ENCODE results near the gene OTOG.

The OTOG gene

DNA sequence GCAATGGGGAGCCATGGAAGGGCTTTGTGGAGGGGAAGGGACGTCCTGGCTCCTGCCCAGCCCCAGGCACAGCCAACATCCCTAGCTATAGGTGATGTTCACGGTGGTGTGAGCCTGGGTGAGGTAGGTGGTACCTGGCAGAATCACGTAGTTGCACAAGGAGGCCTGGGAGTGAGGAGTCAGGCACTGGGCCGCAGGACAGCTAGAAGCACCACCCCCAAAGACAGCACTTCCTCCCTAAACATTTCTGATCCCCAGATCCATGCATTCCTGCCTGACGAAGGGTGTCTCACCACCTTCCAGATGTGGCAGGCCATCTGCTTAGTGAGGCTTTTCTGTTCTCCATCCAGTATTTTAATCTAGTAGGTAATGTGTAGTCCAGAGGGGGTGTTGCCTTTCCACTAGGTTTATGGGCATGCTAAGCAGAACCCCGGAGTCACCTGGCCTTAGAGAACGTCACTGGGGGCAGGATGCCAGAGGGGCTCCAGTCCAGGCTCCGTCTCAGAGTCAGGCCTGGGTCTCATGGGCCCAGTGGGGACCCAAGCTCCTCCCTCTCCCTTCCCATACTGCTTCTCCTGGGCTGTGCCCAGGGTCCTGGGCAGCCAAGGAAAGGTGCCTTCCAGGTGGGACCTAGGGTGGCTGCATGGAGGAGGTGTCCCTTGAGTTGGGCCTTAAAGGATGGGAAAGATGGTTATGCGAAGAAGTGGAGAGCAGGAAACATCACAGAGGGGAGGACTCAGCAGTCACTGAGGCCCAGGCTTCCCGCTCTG lies 56.2 kb downstream of the OTOG start:
- no peak for FAIRE-seq
- TF ChIP-seq CTCF (IDR thresholded peaks at IDR 0.05; ENCODE audit: insufficient read depth, missing control alignments), result no peak
- no peak for DNase-seq (ENCODE audit: insufficient read length, low spot score)

DNA sequence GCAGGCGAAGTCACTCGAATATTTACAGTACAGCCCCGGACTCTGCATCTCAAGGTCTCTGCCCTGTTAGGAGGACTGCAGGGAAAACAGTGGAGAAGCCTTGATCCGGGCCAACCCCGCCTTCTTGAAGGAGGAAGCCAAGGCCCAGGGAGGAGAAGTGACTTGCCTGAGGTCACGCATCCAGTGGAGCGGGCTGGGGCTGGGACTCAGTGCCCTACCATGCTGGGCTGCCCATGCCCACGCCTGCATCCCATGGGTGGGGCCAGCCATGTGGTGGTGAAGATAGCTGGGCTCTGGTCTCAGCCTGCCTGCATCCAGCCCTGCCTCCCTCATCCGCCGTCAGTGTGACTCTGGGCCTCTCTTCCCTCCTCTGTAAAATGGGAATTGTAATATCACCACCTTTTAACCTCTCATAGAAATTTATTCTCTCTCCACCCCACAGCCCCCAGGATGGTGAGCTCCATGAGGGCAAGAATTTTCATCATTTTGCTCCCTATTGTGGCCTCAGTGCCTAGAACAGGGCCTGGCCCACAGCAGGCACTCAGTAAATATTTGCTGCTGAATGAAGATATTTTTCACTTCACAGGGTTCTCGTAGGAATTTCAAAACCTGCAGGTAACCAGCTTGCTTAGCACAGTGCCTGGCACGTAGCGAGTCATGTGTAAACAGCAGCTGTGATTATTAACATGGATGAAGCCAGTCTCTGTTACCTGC lies 57.3 kb downstream of the OTOG start:
- TF ChIP-seq CTCF (IDR thresholded peaks at IDR 0.05; ENCODE audit: insufficient read depth, missing control alignments), result no peak
- DNase-seq (ENCODE audit: insufficient read length, low spot score) (no peak), FAIRE-seq (no peak)

DNA sequence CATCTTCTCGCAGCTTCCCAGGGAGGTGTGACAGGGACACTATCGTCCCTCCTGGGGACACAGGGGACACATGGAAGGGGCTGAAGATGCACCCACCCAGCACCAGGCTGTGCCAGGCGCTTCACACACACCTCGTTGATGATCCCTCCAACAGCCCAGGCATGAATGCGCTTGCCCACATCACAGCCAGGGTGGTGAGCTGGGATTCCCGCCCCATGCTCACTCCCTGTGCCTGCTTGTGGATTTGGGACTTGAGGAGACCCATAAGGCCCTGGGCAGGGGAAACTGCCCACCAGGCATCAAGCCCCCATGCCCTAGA lies 57.8 kb downstream of the OTOG start:
- no peak for TF ChIP-seq CTCF (IDR thresholded peaks at IDR 0.05; ENCODE audit: insufficient read depth, missing control alignments)
- no peak for FAIRE-seq

DNA sequence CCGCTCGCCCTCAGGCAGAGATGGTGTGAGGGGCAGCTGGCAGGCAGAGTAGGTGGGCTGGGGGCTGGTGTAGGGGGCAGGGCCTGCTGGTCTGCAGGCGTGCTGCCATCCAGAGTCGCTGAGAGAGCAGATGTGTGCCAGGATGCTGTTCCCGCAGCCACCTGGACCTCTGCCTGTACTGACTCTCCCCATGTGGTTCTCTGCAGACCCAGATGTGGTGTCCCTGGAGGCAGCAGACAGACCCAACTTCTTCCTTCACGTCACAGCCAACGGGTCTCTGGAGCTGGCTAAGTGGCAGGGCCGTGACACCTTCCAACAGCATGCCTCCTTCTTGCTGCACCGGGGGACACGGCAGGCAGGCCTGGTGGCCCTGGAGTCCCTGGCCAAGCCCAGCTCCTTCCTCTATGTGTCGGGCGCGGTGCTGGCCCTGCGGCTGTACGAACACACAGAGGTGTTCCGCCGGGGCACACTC lies 58.6 kb downstream of the OTOG start:
- DNase-seq (ENCODE audit: insufficient read length, low spot score) (no peak), FAIRE-seq (no peak)
- TF ChIP-seq CTCF (IDR thresholded peaks at IDR 0.05; ENCODE audit: insufficient read depth, missing control alignments), result no peak

More for the DNA sequence above, 57.8 kb downstream of the OTOG start:
- no peak for DNase-seq (ENCODE audit: insufficient read length, low spot score)

DNA sequence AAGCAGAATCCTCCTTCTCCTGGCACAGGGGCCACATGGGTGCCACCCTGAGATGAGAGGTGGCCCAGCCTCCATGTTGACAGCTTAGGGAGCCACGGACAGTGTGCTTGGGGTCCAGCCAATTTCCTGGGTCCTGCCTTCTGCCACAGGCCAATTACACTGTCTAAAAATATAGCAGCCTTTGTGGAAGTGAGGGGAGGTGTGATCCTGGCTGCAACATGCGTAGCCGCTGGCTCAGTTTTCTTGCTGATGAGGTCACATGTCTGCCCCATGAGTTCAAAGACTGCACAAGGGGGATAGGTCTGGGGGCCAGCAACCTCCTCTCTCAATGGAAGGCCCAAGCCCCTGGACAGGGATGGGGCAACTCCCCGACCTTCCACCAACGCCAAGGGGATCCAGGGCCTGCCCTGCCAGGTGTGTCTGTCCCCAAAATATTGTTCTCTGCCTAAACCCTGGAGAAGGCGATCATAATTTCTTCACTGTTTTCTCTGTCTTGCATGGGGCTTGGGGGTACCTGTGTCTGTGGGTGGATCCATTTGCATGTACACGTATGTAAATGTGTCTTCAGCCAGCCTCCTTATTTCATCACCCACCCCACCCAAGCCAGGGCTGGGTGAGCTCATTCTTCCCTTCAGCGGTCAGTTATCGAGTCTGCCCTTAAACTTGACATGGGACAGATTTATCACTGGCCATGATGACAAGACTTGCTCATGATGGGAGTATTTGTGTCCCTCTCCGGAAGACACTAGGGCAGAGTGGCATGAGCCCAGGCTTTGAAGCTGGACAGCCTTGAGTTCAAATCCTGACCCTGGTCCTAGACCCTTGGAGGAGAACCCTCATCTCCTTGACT lies 59.4 kb downstream of the OTOG start:
- TF ChIP-seq CTCF (IDR thresholded peaks at IDR 0.05; ENCODE audit: insufficient read depth, missing control alignments), result no peak
- DNase-seq (ENCODE audit: insufficient read length, low spot score) (no peak), FAIRE-seq (no peak)

DNA sequence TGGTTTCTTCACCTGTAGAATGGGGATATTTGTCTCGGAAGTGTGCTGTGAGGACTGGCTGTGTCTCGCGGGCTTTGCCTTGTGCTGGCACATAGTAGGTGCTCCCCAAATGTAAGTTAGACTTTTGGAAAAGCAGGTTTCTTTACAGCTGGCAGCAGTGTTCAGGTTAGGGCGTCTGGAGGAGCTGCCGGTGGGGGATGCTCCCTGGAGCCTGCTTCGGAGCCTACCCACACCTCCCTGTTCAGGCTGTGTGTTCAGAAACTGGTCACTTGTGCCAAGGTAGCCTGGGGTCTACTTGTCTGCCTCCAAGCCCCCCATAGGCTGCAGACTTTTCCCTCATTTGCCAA lies 60.0 kb downstream of the OTOG start:
- no peak for FAIRE-seq

More for the DNA sequence above, 60.0 kb downstream of the OTOG start:
- TF ChIP-seq CTCF (IDR thresholded peaks at IDR 0.05; ENCODE audit: insufficient read depth, missing control alignments), result no peak
- DNase-seq (ENCODE audit: insufficient read length, low spot score), result no peak

Measured in D721Med (cell line).